Activated naive CD8-positive, alpha-beta T cell treated with anti-CD3 and anti-CD28 coated beads, Interleukin-2, amount 50 U/mL, for 24 hours (primary cell): ENCODE measurements around the gene ODAM.

Experiments used
- ATAC-seq: fragments of 150-1000 bp; cut with Tn5 transposase; one replicate; pipeline ENCODE4 v1.10.0; 2021
- DNase-seq: peaks from one replicate; pipeline ENCODE4 v3.0.0; 2021
- H3K27ac Mint-ChIP-seq: one replicate; pipeline ENCODE4 v1.8.0; 2021; ENCODE audit warnings: mild to moderate bottlenecking, mixed read lengths
- H3K27me3 Mint-ChIP-seq: one replicate; pipeline ENCODE4 v1.8.0; 2021; ENCODE audit warnings: mixed read lengths
- H3K36me3 Mint-ChIP-seq: one replicate; pipeline ENCODE4 v1.8.0; 2021; ENCODE audit warnings: low read depth, mixed read lengths
- H3K4me1 Mint-ChIP-seq: one replicate; pipeline ENCODE4 v1.8.0; 2021; ENCODE audit warnings: mixed read lengths
- H3K4me3 Mint-ChIP-seq: one replicate; pipeline ENCODE4 v1.8.0; 2021; ENCODE audit warnings: mild to moderate bottlenecking, moderate library complexity, mixed read lengths
- H3K9me3 Mint-ChIP-seq: one replicate; pipeline ENCODE4 v1.8.0; 2021; ENCODE audit warnings: mixed read lengths

ODAM gene

DNA sequence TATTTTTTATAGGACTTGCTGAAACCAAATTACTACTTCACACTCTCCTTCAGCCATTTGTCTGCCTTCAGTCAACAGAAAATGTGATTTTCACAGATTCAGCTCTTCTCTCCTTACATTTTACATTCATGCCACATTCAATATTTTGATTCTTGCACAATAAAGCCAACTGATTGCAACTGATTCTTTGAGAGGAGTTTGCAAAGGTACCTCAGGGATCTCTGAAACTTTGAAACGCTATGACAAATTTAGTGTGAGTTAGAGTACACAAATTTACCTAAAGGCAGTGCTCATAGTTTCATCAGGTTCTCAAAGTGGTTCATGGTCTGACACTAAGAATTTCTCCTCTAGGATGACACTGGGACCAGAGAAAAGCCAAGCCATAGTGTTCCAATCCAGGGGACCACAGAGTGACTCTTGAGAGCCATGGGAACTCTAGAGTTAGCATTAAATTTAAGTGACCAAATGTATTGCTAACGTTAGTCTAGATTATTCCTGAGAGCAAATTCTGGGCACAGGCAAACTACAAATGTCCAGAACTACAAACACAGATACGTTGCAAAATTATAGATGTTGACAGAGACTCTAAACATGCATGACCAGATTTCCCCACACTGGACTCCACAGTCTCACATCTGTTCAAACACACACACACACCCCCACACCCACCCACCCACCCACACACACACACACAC, 55.9 kb downstream of the ODAM start:
- H3K4me3 Mint-ChIP-seq, result no peak overlapping the region
- DNase-seq, result no peak
- ATAC-seq, result no peak
- H3K36me3 Mint-ChIP-seq, result no peaks in the 10 kb centered on the region
- H3K27ac Mint-ChIP-seq, result no peak overlapping the region
- no peaks in the 10 kb centered on the region for H3K4me1 Mint-ChIP-seq
- H3K9me3 Mint-ChIP-seq, result no peaks in the 10 kb centered on the region
- no peaks in the 10 kb centered on the region for H3K27me3 Mint-ChIP-seq

DNA sequence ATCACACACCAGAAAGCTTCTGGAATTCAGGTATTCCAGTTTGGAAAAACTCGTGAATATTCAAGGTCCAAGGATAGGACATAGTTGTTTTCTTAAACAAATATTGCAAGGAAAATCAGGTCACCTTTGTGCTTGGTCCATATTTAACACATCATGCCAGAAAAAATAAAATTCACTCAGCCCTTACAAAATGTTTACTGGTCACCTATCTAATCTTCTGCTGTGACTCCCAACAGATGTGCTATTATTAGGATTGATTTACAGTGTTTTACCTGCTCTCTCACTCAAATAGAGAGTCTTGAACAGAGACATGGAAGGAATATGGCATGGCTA, 56.4 kb downstream of the ODAM start:
- Mint-ChIP-seq H3K4me3 (no peak overlapping the region), H3K9me3 (no peaks in the 10 kb centered on the region), H3K27ac (no peak overlapping the region), H3K27me3 (no peaks in the 10 kb centered on the region), H3K36me3 (no peaks in the 10 kb centered on the region), H3K4me1 (no peaks in the 10 kb centered on the region)
- no peak for DNase-seq
- no peak for ATAC-seq
